Measurements from ENCODE around the gene HDAC10.

Gene HDAC10

GRCh38 chr22:50197856-50198623, 53.0 kb downstream of the HDAC10 start:
- DNase-seq = no peak

DNA sequence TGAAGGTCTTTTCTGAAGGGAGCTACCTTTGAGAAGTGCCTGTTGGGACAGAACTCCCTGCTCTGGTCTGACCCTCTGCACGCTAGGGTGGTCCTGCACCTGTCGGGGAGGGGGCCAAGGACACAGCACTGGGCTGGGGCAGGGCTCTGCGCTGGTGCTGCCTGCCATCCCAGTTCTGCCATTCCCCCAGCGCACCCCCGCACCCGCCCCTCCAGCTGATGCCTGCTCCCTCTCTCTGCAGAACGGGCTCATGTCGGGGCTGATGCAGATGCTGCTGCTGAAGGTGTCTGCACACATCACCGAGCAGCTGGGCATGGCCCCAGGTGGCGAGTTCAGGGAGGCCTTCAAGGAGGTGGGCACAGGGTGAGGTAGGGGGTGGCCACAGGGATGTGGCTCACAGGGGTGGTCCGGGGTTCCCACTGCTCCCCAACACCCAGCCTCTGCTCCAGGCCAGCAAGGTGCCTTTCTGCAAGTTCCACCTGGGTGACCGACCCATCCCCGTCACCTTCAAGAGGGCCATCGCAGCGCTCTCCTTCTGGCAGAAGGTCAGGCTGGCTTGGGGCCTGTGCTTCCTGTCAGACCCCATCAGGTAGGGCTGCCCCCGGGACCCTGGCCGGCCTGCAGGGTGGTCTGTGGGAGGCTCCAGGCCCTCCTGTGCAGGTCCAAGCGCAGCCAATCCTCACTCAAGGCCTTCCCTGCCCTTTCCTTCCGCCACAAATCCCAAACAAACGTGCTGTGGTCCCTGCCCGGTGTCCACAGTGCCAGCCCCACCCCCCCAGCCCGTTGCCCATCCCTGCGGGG, 53.9 kb downstream of the HDAC10 start:
- no peak for DNase-seq

DNA sequence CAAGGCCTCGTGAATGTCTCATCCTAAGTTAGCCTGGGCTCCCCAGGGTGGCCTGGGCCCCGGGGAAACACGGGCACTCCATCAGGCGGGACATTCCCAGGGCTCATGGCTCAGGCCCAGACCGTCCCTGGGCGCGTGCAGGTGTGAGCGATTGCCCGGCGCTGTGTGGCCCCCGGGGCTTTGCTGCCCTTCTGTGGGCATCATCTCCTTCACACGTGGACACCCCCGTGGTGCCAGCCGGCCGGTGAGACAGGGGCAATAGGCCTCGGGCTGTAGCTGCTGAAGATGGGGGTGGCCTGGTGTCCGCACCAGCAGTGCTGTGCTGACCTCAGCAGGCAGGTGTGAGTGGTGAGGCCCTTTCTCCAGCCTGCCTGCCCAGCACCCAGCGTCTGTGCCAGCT, 54.8 kb downstream of the HDAC10 start:
- no peak for DNase-seq

All from MV-4-11 (cell line).